ENCODE measurements around the gene XYLT1.

Gene XYLT1

GRCh38 chr16:17238285-17239028, 232.3 kb downstream of the XYLT1 start:
- peak; percentile 21 to 34 for DNase-seq (ENCODE audit: extremely low read depth in 1 of 2, low read depth in 1 of 2)

GRCh38 chr16:17237350-17237944, 233.3 kb downstream of the XYLT1 start:
- no peak for DNase-seq (ENCODE audit: extremely low read depth in 1 of 2, low read depth in 1 of 2)

GRCh38 chr16:17235147-17235815, 235.5 kb downstream of the XYLT1 start:
- no peak for DNase-seq (ENCODE audit: extremely low read depth in 1 of 2, low read depth in 1 of 2)

- DNase-seq (ENCODE audit: extremely low read depth in 1 of 2, low read depth in 1 of 2): no peak
These were observed 237.3 kb downstream of the XYLT1 start for GRCh38 chr16:17233318-17234002.

GRCh38 chr16:17232487-17232886, 238.3 kb downstream of the XYLT1 start:
- no peak for DNase-seq (ENCODE audit: extremely low read depth in 1 of 2, low read depth in 1 of 2)

- no peak for DNase-seq (ENCODE audit: extremely low read depth in 1 of 2, low read depth in 1 of 2)
These were observed 238.8 kb downstream of the XYLT1 start for GRCh38 chr16:17231972-17232371.

GRCh38 chr16:17230932-17231581, 239.7 kb downstream of the XYLT1 start:
- DNase-seq (ENCODE audit: extremely low read depth in 1 of 2, low read depth in 1 of 2): no peak

GRCh38 chr16:17229766-17230165, 241.0 kb downstream of the XYLT1 start:
- no peak for DNase-seq (ENCODE audit: extremely low read depth in 1 of 2, low read depth in 1 of 2)

GRCh38 chr16:17229131-17229530, 241.6 kb downstream of the XYLT1 start:
- no peak for DNase-seq (ENCODE audit: extremely low read depth in 1 of 2, low read depth in 1 of 2)

- DNase-seq (ENCODE audit: extremely low read depth in 1 of 2, low read depth in 1 of 2): no peak
These were observed 242.1 kb downstream of the XYLT1 start for GRCh38 chr16:17228708-17229055.

- DNase-seq (ENCODE audit: extremely low read depth in 1 of 2, low read depth in 1 of 2): no peak
These were observed 242.6 kb downstream of the XYLT1 start for GRCh38 chr16:17228048-17228707.

- no peak for DNase-seq (ENCODE audit: extremely low read depth in 1 of 2, low read depth in 1 of 2)
These were observed 243.5 kb downstream of the XYLT1 start for GRCh38 chr16:17227278-17227677.

- no peak for DNase-seq (ENCODE audit: extremely low read depth in 1 of 2, low read depth in 1 of 2)
These were observed 245.2 kb downstream of the XYLT1 start for GRCh38 chr16:17225541-17225940.

- peak in 1 of 2 donors; percentile 18 for DNase-seq (ENCODE audit: extremely low read depth in 1 of 2, low read depth in 1 of 2)
These were observed 245.9 kb downstream of the XYLT1 start for GRCh38 chr16:17224879-17225281.

- DNase-seq (ENCODE audit: extremely low read depth in 1 of 2, low read depth in 1 of 2): no peak
These were observed 246.4 kb downstream of the XYLT1 start for GRCh38 chr16:17224350-17224749.

GRCh38 chr16:17223576-17223975, 247.2 kb downstream of the XYLT1 start:
- no peak for DNase-seq (ENCODE audit: extremely low read depth in 1 of 2, low read depth in 1 of 2)

- DNase-seq (ENCODE audit: extremely low read depth in 1 of 2, low read depth in 1 of 2): no peak
These were observed 247.8 kb downstream of the XYLT1 start for GRCh38 chr16:17222871-17223401.

GRCh38 chr16:17219991-17220390, 250.8 kb downstream of the XYLT1 start:
- DNase-seq (ENCODE audit: extremely low read depth in 1 of 2, low read depth in 1 of 2): no peak

- DNase-seq (ENCODE audit: extremely low read depth in 1 of 2, low read depth in 1 of 2): no peak
These were observed 254.8 kb downstream of the XYLT1 start for GRCh38 chr16:17215936-17216335.

GRCh38 chr16:17215306-17215705, 255.5 kb downstream of the XYLT1 start:
- no peak for DNase-seq (ENCODE audit: extremely low read depth in 1 of 2, low read depth in 1 of 2)

All from stimulated activated CD8-positive, alpha-beta memory T cell treated with anti-CD3 and anti-CD28 coated beads, Interleukin-7, amount 100 ng/mL, for 48 hours (primary cell).